22Rv1 (cell line): ENCODE measurements around the gene GPR6.

Experiments used
- H3K27ac ChIP-seq: fragments of 450-650 bp; 2 replicates; pipeline ENCODE4 v1.5.1; 2017
- ZFX ChIP-seq: fragments of 450-650 bp; IDR thresholded peaks from 2 replicates; pipeline ENCODE4 v1.6.1; 2017; ENCODE audit warnings: antibody characterized with exemption, borderline replicate concordance
- TF ChIP-seq, protein P1 (sequence below): fragments of 450-650 bp; IDR thresholded peaks from 2 replicates; pipeline ENCODE4 v1.5.1; 2017; ENCODE audit warnings: mild to moderate bottlenecking

Gene GPR6

GRCh38 chr6:109978174-109979032 is at the start of gene GPR6:
Gene GPR6, plus strand, starts transcription at chr6:109978311. Its CDS starts 802 bp downstream, at chr6:109979113.
- no peak within 1 kb of the TSS for H3K27ac ChIP-seq
- no peak for TF ChIP-seq ZFX
- TF ChIP-seq, protein P1, sequence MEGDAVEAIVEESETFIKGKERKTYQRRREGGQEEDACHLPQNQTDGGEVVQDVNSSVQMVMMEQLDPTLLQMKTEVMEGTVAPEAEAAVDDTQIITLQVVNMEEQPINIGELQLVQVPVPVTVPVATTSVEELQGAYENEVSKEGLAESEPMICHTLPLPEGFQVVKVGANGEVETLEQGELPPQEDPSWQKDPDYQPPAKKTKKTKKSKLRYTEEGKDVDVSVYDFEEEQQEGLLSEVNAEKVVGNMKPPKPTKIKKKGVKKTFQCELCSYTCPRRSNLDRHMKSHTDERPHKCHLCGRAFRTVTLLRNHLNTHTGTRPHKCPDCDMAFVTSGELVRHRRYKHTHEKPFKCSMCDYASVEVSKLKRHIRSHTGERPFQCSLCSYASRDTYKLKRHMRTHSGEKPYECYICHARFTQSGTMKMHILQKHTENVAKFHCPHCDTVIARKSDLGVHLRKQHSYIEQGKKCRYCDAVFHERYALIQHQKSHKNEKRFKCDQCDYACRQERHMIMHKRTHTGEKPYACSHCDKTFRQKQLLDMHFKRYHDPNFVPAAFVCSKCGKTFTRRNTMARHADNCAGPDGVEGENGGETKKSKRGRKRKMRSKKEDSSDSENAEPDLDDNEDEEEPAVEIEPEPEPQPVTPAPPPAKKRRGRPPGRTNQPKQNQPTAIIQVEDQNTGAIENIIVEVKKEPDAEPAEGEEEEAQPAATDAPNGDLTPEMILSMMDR = no peak

- no peak overlapping the region for H3K27ac ChIP-seq
- TF ChIP-seq, protein P1 = no peak
These were observed 43.8 kb upstream of the GPR6 start for GRCh38 chr6:109934293-109934692.

- H3K27ac ChIP-seq = no peak overlapping the region
- no peak for TF ChIP-seq ZFX
- TF ChIP-seq, protein P1 = no peak
These were observed 38.5 kb upstream of the GPR6 start for GRCh38 chr6:109939654-109940053.

DNA sequence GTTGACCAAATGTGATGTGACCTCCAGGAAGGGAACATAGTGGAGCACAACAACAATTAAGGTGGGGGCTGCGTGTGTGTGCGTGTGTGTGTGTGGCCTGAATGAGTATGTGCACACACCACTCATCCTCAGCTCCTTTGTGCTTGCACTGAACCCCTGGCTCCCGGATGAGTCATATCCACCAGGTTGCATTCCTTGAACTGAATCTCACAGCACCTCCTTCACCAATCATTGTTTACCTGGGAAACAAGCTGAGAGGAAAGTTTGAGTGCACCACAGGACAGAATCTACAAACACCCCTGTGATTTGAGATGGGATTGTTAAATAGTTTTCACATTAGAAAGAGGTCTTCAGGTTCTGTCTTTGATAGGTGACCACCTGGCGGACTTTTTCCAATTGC is 33.7 kb upstream of the GPR6 start:
- H3K27ac ChIP-seq = no peak overlapping the region
- TF ChIP-seq, protein P1 = no peak
- TF ChIP-seq ZFX = no peak

DNA sequence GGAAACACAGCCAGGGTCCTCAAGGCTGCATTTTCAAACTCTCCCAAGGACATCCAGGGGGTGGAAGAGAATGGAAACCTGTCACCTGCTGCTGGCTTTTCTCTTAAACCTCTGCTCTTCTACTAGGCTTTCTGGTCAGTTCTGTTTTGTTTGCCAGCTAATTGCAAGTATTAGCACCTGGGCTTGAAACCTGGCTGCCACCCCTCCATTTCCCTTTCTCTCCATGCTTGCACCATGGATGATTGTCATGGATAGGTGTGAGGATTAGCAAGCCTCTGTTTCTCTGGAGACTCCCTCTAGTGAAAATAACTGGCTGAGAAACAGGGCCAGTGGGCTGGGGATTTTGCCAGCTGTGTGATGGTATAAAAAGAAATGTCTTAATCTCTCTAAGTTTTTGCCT is 33.0 kb upstream of the GPR6 start:
- TF ChIP-seq, protein P1 = no peak
- no peak for TF ChIP-seq ZFX

GRCh38 chr6:109946979-109947378 is 31.1 kb upstream of the GPR6 start:
- no peak overlapping the region for H3K27ac ChIP-seq
- TF ChIP-seq, protein P1 = no peak
- TF ChIP-seq ZFX = no peak

More for the DNA sequence above, 33.0 kb upstream of the GPR6 start:
- no peak overlapping the region for H3K27ac ChIP-seq

GRCh38 chr6:109949281-109950065 is 28.6 kb upstream of the GPR6 start:
- no peak for TF ChIP-seq ZFX
- TF ChIP-seq, protein P1 = no peak
- H3K27ac ChIP-seq = no peak overlapping the region
